IPS DF 6.9 (cell line): ENCODE measurements around the gene NXPH1.

ENCODE experiments used
- DNase-seq: peaks from one replicate; pipeline ENCODE4 v3.0.0-alpha.2; 2013; ENCODE audit warnings: low read depth, low spot score
- H3K27ac ChIP-seq: one replicate; pipeline ENCODE4 v1.5.1; 2013; ENCODE audit warnings: low read length, control low read depth
- H3K27me3 ChIP-seq: 2 replicates; pipeline ENCODE4 v1.6.1; 2013; ENCODE audit warnings: mild to moderate bottlenecking, low read length; ENCODE audit not compliant: control insufficient read depth, insufficient read depth
- H3K36me3 ChIP-seq: 2 replicates; pipeline ENCODE4 v1.6.1; 2013; ENCODE audit warnings: low read length; ENCODE audit not compliant: control insufficient read depth, insufficient read depth
- H3K4me1 ChIP-seq: 2 replicates; pipeline ENCODE4 v1.6.1; 2013; ENCODE audit warnings: low read length; ENCODE audit not compliant: control insufficient read depth, insufficient read depth
- H3K4me3 ChIP-seq: 2 replicates; pipeline ENCODE4 v1.5.1; 2013; ENCODE audit warnings: mild to moderate bottlenecking, low read length
- H3K9me3 ChIP-seq: 2 replicates; pipeline ENCODE4 v1.6.1; 2013; ENCODE audit warnings: low read length, inconsistent platforms; ENCODE audit not compliant: control insufficient read depth, insufficient read depth
- WGBS: extraction: QIAGEN DNeasy Blood & Tissue Kit; methylation state at CpG from one replicate; pipeline ENCODE4 v1.1.7; 2013; ENCODE audit warnings: mixed read lengths, missing lambda C conversion rate; ENCODE audit not compliant: insufficient read length, insufficient coverage; 5-methylcytosine and 5-hydroxymethylcytosine counted together

The NXPH1 gene

DNA sequence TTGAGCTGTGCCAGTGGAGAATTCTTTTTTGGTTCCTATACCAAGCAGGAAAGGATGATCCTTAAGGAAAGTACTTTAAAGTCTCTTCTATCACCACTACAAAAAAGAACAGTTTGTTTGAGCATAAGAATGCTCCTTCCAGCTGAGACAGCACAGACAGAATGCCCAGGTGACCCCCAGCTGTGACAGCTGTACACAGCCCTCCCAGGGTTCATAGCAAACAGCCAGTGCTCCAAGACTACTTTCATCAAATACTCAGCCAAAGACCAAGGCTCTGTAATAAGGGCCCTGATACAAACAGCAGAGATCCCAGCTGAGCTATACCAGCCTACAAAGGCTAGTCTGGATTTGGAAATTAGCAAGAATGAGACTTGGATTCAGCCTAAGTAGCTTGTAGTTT lies 65.7 kb downstream of the NXPH1 start:
- no peaks in the 10 kb centered on the region for H3K9me3 ChIP-seq

DNA sequence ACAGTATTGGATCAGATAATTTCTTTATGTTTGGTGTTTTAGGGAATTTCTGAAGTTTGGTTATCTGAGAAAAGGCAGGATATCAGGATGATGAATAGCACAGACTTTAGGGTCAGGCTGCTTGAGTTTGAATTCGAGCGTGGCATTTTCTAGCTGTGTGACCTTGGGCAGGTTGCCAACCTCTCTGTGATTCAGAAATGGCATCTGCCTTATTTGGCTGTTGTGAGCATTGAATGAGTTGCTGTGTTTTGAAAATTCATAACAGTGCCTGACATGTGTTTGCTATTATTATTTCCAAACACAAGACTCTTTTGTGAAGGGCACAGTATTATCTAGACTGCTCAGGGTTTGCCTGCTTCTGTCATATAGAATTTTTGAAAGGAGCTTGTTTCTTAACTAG lies 66.9 kb downstream of the NXPH1 start:
- Histone ChIP-seq H3K4me3 (no peak overlapping the region), H3K9me3 (no peaks in the 10 kb centered on the region), H3K27me3 (no peaks in the 10 kb centered on the region), H3K36me3 (no peaks in the 10 kb centered on the region), H3K4me1 (peaks cover 3% of the 10 kb centered on the region; the same call in 1 of the 2 replicates), H3K27ac (no peak overlapping the region)
- no peak for DNase-seq
- WGBS: no CpG with 5 or more reads among the region's 2 CpGs

More for the DNA sequence above, 65.7 kb downstream of the NXPH1 start:
- DNase-seq: no peak
- Histone ChIP-seq H3K27me3 (no peaks in the 10 kb centered on the region), H3K4me3 (no peak overlapping the region), H3K27ac (no peak overlapping the region), H3K4me1 (peaks cover 3% of the 10 kb centered on the region; the same call in 1 of the 2 replicates), H3K36me3 (no peaks in the 10 kb centered on the region)

GRCh38 chr7:8507566-8507965 lies 74.2 kb downstream of the NXPH1 start:
- Histone ChIP-seq H3K27ac (no peak overlapping the region), H3K9me3 (no peaks in the 10 kb centered on the region), H3K27me3 (no peaks in the 10 kb centered on the region), H3K4me3 (no peak overlapping the region), H3K4me1 (0 out of 2 replicates have a peak, but pooled peaks cover 1% of the 10 kb centered on the region), H3K36me3 (no peaks in the 10 kb centered on the region)
- no peak for DNase-seq
- no CpG with 5 or more reads among the region's 2 CpGs for WGBS

DNA sequence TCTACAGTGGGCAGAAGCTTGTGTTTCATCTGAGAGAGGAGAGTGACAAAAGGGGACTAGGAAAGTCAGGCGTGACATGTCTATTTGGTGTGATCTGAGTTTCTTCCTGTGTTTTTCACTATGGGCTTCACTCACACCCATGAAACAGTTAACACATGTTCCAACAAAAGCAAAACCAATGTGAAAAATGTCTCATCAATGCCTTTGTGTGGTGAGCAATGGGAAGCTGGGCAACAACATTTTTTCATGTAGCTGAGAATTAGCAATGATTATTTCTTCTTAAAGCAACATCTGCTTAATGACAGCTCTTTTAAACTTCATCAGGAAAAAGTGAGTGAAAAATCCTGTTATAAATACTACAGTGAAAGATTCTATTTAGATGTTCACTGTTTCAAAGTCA lies 76.2 kb downstream of the NXPH1 start:
- DNase-seq: no peak
- Histone ChIP-seq H3K4me1 (0 out of 2 replicates have a peak, but pooled peaks cover 1% of the 10 kb centered on the region), H3K9me3 (no peaks in the 10 kb centered on the region), H3K36me3 (no peaks in the 10 kb centered on the region), H3K27me3 (no peaks in the 10 kb centered on the region), H3K4me3 (no peak overlapping the region), H3K27ac (no peak overlapping the region)
- no CpG with 5 or more reads among the region's 1 CpG for WGBS

DNA sequence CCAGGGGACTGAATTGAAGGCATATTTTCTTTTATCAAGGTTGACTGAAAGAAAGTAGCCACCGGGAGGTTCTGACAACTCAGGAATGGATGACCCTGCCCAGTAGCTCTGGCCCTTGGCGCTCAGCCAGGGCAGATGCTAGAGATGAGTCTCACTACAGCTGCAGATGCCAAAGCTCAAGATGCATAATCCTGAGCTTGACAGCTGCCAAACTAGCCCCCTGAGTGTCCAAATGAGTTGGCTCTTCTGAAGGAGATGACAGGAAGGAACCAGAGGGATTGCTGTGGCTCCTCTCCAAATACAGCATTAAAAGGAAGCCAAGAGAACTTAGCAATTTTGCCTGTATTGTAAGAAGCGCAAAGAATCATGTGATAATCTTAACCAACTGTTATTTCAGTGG lies 78.4 kb downstream of the NXPH1 start:
- no CpG with 5 or more reads among the region's 3 CpGs for WGBS
- Histone ChIP-seq H3K4me3 (no peak overlapping the region), H3K9me3 (no peaks in the 10 kb centered on the region), H3K4me1 (no peaks in the 10 kb centered on the region), H3K36me3 (no peaks in the 10 kb centered on the region), H3K27ac (no peak overlapping the region), H3K27me3 (no peaks in the 10 kb centered on the region)
- DNase-seq: no peak

DNA sequence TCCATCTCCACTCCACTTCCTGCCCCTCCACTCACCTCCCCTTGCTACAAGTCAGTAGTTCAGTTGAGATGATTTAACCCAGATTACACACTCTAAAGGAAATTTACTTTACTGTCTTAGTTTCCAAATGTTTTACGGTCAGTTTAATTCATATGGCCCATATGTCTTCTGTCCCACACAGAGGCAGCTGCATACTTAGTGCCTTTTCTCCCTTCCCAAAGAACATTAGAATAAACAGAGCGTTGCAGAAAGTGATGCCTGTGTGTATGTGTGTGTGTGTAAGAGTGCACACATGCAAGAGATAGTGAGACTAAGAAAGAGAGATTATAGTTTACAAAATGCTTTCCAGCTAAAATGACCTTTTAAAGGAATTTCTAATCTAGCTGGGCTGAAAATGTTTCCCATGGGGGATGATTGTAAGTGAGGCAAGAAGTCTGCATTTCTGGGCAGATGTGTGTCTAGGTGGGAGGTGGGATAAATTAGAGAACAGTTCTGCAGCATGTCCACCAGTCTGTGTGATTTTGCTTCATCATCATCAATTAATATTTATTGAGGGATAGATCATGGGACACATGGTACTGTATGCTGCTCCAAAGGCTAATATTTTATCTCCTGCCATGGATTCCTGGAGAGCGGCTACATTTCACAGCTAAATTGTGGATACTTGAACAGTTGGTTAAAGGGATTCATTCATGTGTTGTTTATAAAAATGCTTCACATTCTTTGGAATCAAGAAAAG lies 81.5 kb downstream of the NXPH1 start:
- no CpG with 5 or more reads among the region's 3 CpGs for WGBS
- Histone ChIP-seq H3K36me3 (no peaks in the 10 kb centered on the region), H3K4me1 (no peaks in the 10 kb centered on the region), H3K4me3 (no peak overlapping the region), H3K9me3 (no peaks in the 10 kb centered on the region), H3K27me3 (no peaks in the 10 kb centered on the region), H3K27ac (no peak overlapping the region)
- no peak for DNase-seq

GRCh38 chr7:8515640-8516185 lies 82.3 kb downstream of the NXPH1 start:
- H3K9me3 ChIP-seq: no peaks in the 10 kb centered on the region
- no peak overlapping the region for H3K27ac ChIP-seq
- no peaks in the 10 kb centered on the region for H3K4me1 ChIP-seq
- WGBS: no CpG with 5 or more reads among the region's 5 CpGs
- H3K36me3 ChIP-seq: no peaks in the 10 kb centered on the region
- H3K27me3 ChIP-seq: no peaks in the 10 kb centered on the region
- no peak for DNase-seq
- H3K4me3 ChIP-seq: no peak overlapping the region

DNA sequence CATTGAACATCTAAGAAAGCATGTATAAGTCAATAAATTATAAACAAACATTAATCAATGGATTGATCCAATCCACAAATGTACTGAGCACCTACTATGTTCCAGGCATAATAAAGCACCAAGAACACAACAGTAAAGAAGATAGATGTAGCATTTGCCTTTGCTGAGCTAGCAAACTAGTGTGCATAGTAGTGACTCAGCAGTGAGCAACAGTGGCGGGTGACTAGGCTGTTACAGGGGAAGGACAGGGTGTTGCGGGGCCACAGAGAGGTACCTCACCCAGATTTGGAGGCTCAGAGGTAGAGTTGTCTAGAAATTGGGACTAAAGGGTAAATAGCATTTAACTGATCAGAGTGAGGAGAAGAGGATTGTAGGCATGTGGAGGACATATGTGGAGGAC lies 83.6 kb downstream of the NXPH1 start:
- no peak overlapping the region for H3K4me3 ChIP-seq
- H3K9me3 ChIP-seq: no peaks in the 10 kb centered on the region
- H3K27me3 ChIP-seq: no peaks in the 10 kb centered on the region
- no peaks in the 10 kb centered on the region for H3K36me3 ChIP-seq
- no peak for DNase-seq
- WGBS: no CpG with 5 or more reads among the region's 2 CpGs
- no peak overlapping the region for H3K27ac ChIP-seq
- H3K4me1 ChIP-seq: no peaks in the 10 kb centered on the region

DNA sequence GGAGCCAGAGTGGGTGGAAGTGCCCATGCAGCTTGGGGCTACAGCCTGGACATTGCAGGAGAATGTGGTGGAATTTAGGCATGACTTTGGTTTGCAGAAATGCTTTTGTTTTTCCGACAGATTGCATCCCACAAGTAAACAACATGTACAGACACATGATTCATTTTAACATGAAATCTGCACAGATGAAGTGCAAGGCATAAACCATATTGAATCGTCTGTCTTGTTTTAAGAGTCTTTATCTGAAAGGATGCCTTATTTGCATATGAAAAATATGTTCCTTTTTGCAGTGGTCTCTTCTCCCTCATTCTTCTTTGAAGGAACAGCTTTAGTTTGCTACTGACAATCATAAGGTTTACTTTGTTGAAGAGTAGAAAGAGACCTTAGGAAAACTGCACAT lies 94.9 kb downstream of the NXPH1 start:
- WGBS: no CpG with 5 or more reads among the region's 2 CpGs
- no peaks in the 10 kb centered on the region for H3K36me3 ChIP-seq
- H3K4me1 ChIP-seq: no peaks in the 10 kb centered on the region
- no peak for DNase-seq
- H3K9me3 ChIP-seq: no peaks in the 10 kb centered on the region
- no peak overlapping the region for H3K4me3 ChIP-seq
- H3K27me3 ChIP-seq: no peaks in the 10 kb centered on the region
- H3K27ac ChIP-seq: no peak overlapping the region

GRCh38 chr7:8531991-8532515 lies 98.6 kb downstream of the NXPH1 start:
- Histone ChIP-seq H3K36me3 (no peaks in the 10 kb centered on the region), H3K27me3 (no peaks in the 10 kb centered on the region), H3K4me1 (no peaks in the 10 kb centered on the region), H3K4me3 (no peak overlapping the region), H3K27ac (no peak overlapping the region), H3K9me3 (no peaks in the 10 kb centered on the region)
- no peak for DNase-seq
- WGBS: no CpG with 5 or more reads among the region's 2 CpGs

GRCh38 chr7:8536431-8536830 lies 103.0 kb downstream of the NXPH1 start:
- Histone ChIP-seq H3K27me3 (no peaks in the 10 kb centered on the region), H3K36me3 (no peaks in the 10 kb centered on the region), H3K27ac (no peak overlapping the region), H3K9me3 (no peaks in the 10 kb centered on the region), H3K4me1 (no peaks in the 10 kb centered on the region), H3K4me3 (no peak overlapping the region)
- no peak for DNase-seq
- no CpG with 5 or more reads among the region's 3 CpGs for WGBS
